IPS-20b (cell line): ENCODE measurements around the gene EMC1.
A peak's percentile ranks its signal among the peaks of the same experiment; 100 is the strongest.
"Not testable (repeated sequence)": the region's sequence is repeated elsewhere in the genome, so short reads cannot be mapped to it uniquely, and the experiment has no call there.

ENCODE experiments used
- H3K27ac ChIP-seq: one replicate; pipeline ENCODE4 v1.5.1; 2013; ENCODE audit warnings: low read length
- H3K27me3 ChIP-seq: 2 replicates; pipeline ENCODE4 v1.6.1; 2013; ENCODE audit warnings: mild to moderate bottlenecking, low read length, inconsistent platforms; ENCODE audit not compliant: insufficient read depth
- H3K36me3 ChIP-seq: 2 replicates; pipeline ENCODE4 v1.6.1; 2013; ENCODE audit warnings: low read depth, mild to moderate bottlenecking, inconsistent platforms, low read length, moderate library complexity; ENCODE audit not compliant: insufficient read depth
- H3K4me1 ChIP-seq: 2 replicates; pipeline ENCODE4 v1.6.1; 2013; ENCODE audit warnings: mild to moderate bottlenecking, control low read depth, inconsistent platforms, low read length, moderate library complexity; ENCODE audit not compliant: insufficient read depth
- H3K4me3 ChIP-seq: 2 replicates; pipeline ENCODE4 v1.5.1; 2013; ENCODE audit warnings: mild to moderate bottlenecking, low read length, inconsistent platforms
- H3K9ac ChIP-seq: 2 replicates; pipeline ENCODE4 v1.6.1; 2013; ENCODE audit warnings: low read depth, mild to moderate bottlenecking, inconsistent platforms, low read length, moderate library complexity
- H3K9me3 ChIP-seq: 2 replicates; pipeline ENCODE4 v1.6.1; 2013; ENCODE audit warnings: mild to moderate bottlenecking, low read depth, low read length, inconsistent platforms; ENCODE audit not compliant: insufficient read depth

Gene EMC1

DNA sequence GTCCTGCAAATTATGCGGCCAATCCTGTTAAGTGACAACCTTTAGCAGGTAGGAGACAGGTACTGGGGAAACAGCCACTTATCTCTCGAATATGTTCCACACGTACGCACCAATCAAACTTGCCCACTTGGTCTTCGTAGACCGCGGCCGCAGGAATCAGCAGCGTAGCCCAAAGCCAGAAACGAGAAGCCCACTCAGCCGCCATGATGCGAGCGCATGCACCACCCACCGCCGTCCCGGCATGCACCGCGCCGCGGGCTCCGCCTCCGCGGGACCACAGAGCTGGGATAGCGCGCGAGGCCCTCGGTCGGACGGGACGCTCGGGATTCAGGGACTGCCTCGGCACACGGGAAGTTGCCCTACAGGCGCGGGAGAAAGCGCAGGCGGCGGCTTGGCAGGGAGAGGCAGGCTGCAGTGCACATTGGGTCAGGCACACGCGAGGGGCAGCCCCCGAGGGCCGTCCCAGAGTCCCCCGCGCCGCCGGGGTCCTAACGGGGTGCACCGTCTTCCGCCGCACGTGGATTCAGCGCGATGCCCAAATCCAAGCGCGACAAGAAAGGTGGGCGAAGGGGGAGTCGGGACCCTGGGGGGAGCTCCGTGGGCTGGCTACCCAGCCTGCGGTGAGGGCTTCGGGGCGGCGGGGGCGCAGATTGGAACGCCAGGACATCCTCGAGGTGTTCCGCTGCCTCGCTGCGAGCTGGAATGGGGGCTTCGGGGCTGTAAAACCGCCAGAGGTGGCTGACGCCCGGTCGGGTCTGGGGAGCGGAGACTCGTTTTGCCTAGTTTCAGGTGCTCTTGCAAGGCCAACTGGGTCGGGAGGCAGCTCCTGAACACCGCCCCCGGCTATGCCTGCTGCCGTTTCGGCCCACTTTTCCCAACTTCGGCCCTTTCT lies at the start of gene EMC1, which contains the start of gene MRTO4:
EMC1 (minus strand) TSS at position 220 of the 892 bp plus-strand sequence; CDS start at position 205, 15 bp downstream.
MRTO4 (plus strand) TSS at position 501 of the 892 bp plus-strand sequence; CDS start at position 532, 31 bp downstream.
- H3K9me3 ChIP-seq: no peaks in the 10 kb centered on the region
- no peaks in the 10 kb centered on the region for H3K27me3 ChIP-seq
- peak within 1 kb of the TSS; percentile 94 for H3K4me3 ChIP-seq
- peaks cover 21% of the 10 kb centered on the region for H3K4me1 ChIP-seq
- peak within 1 kb of the TSS; percentile 78 for H3K27ac ChIP-seq
- H3K36me3 ChIP-seq: peaks cover 41% of the 10 kb centered on the region
- H3K9ac ChIP-seq: peak within 1 kb of the TSS; percentile 92

DNA sequence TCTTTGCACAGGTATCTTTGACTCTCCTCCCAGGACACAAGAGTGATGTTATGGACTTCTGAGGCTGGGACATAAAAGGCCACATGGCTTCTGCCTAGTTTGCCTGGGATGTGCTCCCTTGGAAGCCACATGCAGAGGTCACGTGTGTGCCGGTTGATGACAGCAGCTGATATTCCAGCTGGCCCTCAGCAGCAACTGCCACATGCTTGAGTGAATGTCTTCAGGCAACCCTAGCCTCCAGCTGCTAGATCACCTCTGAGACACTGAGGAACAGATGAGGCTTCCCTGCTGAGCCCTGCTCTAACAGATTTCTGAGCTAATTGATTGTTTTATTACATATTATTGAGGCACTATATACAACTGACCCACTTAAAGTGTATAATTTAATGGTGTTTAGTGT lies 48.9 kb upstream of the EMC1 start:
- no peak overlapping the region for H3K27ac ChIP-seq
- H3K4me3 ChIP-seq: no peak overlapping the region
- no peaks in the 10 kb centered on the region for H3K27me3 ChIP-seq
- peaks cover 8% of the 10 kb centered on the region for H3K9me3 ChIP-seq
- no peak overlapping the region for H3K9ac ChIP-seq
- H3K36me3 ChIP-seq: peaks cover 32% of the 10 kb centered on the region
- no peaks in the 10 kb centered on the region for H3K4me1 ChIP-seq

DNA sequence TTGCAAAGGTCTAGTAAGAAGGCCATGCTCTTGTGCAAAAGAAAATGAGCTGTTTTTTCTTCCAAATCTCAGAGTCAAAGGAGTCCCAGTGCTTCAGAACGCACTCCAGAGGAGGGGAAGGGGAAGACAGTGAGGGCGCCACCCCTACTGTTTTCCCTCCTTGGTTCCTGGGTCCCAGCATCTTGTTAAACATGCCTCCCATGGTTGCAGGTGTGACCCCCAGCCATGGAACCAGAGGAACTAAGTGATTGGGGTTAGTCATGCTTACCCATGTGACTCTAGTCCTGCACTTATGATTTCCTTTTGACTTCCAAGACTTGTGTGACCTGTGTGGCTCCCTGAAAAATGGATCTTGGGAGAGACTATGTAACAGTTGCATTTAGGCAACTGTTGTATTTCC lies 43.3 kb upstream of the EMC1 start:
- Histone ChIP-seq H3K4me3 (no peak overlapping the region), H3K4me1 (no peaks in the 10 kb centered on the region), H3K27me3 (peaks cover 8% of the 10 kb centered on the region), H3K27ac (no peak overlapping the region), H3K9me3 (peaks cover 25% of the 10 kb centered on the region), H3K36me3 (no peaks in the 10 kb centered on the region), H3K9ac (no peak overlapping the region)

DNA sequence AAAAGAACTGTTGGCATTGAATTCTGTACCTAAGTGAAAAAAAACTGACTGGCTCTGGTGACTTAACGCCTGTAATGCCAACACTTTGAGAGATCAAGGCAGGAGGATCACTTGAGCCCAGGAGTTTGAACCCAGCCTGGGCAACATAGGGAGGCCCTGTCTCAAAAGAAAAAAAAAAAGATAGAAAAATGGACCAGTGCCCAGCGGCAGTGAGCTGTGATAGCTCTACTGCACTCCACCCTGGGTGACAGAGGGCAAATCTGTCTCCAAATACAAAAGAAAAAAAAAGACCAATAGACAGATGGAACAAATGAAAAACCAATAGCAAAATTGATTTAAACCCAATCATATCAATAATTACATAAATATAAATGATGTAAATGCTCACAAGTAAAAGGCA lies 37.9 kb upstream of the EMC1 start:
- peak overlapping the region; percentile 65 for H3K4me3 ChIP-seq
- no peak overlapping the region; the same call in 1 of the 2 replicates for H3K9ac ChIP-seq

DNA sequence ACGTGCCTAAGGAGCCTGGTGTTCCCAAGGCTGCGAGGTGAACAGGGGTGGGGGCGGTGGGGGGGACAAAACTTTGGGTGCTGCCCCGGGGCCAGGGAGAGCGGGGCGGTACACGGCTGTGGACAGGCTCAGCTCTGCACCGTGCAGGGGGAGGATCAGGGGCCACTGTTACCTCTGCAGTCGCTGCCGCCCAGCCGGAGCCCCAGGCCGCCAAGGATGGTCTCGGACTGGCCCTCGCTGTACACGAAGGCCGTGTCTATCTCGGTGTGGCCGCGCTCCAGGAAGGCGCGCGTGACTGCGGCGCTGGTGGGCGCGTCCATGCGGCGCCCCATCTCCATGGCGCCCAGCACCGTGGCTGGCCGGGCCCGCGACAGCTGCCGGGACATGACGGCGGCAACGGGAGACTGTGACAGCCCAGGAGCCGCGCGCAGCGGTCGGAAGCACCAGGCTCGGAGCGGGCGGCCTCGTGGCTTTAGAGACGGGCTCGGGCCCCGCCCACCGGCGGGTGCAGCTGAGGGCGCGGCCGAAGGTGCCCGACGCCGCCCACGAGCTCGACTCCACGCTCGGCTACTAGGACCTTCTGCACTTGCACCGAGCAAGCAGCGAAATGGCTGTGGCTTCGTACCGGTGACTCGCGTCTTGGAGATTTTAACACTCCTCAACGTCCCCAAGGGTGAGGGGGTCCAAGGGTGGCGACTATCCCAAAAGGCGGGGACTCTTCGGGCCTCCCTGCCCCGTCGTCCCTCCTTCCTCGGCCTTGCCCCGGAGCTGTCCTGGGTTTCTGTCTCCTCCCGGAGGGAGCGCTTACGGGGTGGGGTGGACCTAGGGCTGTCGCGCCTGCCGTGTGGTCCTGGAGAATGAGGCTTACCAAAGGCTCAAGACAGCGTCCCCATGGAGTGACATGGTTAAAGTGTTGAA lies 37.3 kb upstream of the EMC1 start, which contains the start of gene AKR7A3:
AKR7A3 (minus strand) TSS at position 447 of the 918 bp plus-strand sequence; CDS start at position 386, 61 bp downstream.
- H3K4me1 ChIP-seq, H3K36me3 ChIP-seq, H3K9me3 ChIP-seq, H3K9ac ChIP-seq, H3K27ac ChIP-seq: not testable (repeated sequence)
- H3K27me3 ChIP-seq: peaks cover 31% of the 10 kb centered on the region
- peak within 1 kb of the TSS; percentile 65 for H3K4me3 ChIP-seq

More for the DNA sequence above, 37.9 kb upstream of the EMC1 start:
- Histone ChIP-seq H3K4me1 (no peaks in the 10 kb centered on the region; the same call in 1 of the 2 replicates), H3K27me3 (peaks cover 31% of the 10 kb centered on the region), H3K27ac (no peak overlapping the region), H3K9me3 (peaks cover 8% of the 10 kb centered on the region; the same call in 1 of the 2 replicates), H3K36me3 (no peaks in the 10 kb centered on the region)

DNA sequence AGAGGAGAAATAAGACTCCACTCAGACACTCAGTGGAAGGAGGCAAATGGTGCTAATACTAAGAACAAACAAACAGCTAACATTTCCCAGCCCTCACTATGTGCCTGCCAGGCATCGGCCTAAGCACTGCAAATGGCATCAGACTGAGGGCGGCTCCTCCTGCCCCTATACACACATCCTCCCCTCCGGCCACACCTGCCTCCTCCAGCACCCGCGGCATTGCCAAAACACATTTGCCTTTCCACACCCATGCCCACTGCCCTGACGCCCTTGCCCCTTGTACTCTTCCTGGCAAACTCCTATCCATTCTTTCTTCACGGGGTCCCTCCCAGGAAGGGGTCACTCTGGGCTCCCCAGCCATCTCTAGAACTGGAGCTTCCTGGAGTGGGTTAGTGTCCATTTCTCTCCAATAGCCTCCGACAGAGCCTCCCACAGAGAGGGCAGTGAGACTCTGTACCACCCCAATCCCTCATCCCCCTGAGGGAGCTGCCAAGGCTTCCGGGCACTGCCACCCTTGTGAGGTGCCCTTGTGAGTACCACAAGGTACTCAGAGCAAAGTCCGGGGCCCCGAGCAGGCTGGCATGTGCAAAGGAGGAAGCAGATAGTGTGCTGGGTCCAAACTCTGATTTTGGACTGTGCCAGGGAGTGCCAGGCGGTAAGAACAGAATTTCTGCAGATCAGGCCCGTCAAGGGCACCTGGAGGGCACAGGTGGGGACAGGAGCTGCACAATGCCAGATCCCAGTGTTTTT lies 36.3 kb upstream of the EMC1 start:
- peaks cover 31% of the 10 kb centered on the region for H3K27me3 ChIP-seq
- no peak overlapping the region for H3K4me3 ChIP-seq
- no peaks in the 10 kb centered on the region; the same call in 1 of the 2 replicates for H3K4me1 ChIP-seq
- H3K9ac ChIP-seq: no peak overlapping the region
- no peak overlapping the region for H3K27ac ChIP-seq
- peaks cover 2% of the 10 kb centered on the region; the same call in 1 of the 2 replicates for H3K9me3 ChIP-seq
- H3K36me3 ChIP-seq: no peaks in the 10 kb centered on the region

DNA sequence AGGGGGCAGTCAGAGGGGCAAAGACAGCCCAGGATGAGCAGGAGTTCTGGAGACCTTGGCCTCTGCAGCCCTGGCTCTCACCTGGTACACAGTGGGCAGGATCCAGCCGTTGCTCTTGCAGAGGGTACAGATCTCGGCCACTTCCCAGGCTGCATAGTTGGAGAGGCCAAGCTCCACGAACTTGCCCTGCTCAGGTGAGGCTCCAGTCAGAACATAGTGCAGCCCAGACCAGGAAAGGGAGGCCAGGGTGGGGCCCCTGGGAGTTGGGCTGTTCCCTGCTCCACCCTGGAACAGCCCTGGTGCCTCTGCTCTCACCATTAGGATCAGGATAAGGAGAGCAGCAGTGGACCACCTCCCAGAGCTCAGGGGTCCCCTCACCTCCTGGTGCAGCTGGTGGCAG lies 34.5 kb upstream of the EMC1 start:
- H3K27ac ChIP-seq, H3K4me3 ChIP-seq, H3K4me1 ChIP-seq, H3K36me3 ChIP-seq, H3K9me3 ChIP-seq, H3K9ac ChIP-seq: not testable (repeated sequence)
- H3K27me3 ChIP-seq: peaks cover 31% of the 10 kb centered on the region

DNA sequence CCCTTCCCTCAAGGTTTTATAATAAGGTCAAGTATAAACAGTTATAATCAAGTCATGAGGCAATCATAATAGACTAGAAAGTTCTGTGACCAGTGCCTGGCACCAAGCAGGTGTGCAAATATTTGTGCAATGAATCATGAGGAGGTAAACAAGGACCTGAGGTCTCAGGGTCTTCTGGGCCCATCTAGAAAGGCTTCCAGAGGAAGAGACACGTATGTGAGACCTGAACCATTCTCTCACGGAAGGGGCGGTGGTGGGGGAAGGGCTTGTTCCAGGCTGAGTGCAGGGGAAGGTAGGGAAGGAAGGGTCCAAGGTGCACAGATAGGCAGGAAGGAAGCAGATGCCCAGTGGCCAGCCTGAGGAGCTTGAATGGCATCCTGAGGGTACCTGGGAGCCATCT lies 34.0 kb upstream of the EMC1 start:
- not testable (repeated sequence) for H3K27ac ChIP-seq, H3K9ac ChIP-seq, H3K4me1 ChIP-seq, H3K36me3 ChIP-seq, H3K4me3 ChIP-seq, H3K9me3 ChIP-seq
- peaks cover 30% of the 10 kb centered on the region for H3K27me3 ChIP-seq

DNA sequence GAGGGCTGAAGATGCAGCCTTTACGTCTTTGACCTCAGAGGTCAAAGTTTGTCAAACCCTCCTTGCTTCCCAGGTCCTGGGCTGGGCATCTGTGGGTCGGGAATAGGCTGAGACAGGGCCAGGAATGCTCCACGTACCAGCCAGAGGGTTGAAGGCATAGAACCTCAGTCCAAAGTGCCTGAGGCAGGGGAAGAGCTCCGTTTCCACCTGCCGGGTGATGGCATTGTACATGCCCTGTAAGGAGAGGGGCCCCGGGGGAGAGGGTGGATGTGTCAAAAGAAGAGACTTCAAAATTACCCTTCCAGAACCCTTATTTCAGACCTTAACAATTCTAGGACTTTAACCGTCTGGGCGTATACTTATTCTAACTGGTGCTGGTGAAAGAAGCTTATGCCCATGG lies 33.6 kb upstream of the EMC1 start:
- Histone ChIP-seq H3K27me3 (peaks cover 25% of the 10 kb centered on the region), H3K9ac (no peak overlapping the region), H3K27ac (no peak overlapping the region), H3K4me3 (no peak overlapping the region), H3K9me3 (no peaks in the 10 kb centered on the region), H3K4me1 (no peaks in the 10 kb centered on the region; the same call in 1 of the 2 replicates), H3K36me3 (no peaks in the 10 kb centered on the region)

DNA sequence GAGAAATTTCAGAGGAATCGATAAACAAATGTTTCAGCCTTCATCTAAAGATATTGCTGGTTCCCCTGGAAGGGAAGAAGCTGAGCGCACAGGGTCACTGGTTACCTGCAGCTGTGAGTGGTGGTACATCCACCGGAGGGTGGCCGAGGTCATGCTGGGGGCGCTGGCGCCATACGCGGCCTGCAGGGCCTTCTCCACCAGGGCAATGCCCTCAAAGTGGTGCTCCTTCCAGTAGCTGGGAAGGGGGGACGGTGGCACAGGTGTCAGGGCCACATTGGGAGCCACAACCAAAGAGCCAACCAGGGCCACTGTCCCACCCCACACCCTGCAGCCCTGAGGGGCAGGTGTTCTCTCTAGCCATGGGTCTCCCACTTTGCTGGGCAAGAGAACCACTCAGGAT lies 32.6 kb upstream of the EMC1 start:
- no peaks in the 10 kb centered on the region; the same call in 1 of the 2 replicates for H3K4me1 ChIP-seq
- H3K9me3 ChIP-seq: no peaks in the 10 kb centered on the region
- peaks cover 15% of the 10 kb centered on the region for H3K27me3 ChIP-seq
- H3K27ac ChIP-seq: no peak overlapping the region
- no peak overlapping the region for H3K9ac ChIP-seq
- no peaks in the 10 kb centered on the region for H3K36me3 ChIP-seq
- H3K4me3 ChIP-seq: no peak overlapping the region

DNA sequence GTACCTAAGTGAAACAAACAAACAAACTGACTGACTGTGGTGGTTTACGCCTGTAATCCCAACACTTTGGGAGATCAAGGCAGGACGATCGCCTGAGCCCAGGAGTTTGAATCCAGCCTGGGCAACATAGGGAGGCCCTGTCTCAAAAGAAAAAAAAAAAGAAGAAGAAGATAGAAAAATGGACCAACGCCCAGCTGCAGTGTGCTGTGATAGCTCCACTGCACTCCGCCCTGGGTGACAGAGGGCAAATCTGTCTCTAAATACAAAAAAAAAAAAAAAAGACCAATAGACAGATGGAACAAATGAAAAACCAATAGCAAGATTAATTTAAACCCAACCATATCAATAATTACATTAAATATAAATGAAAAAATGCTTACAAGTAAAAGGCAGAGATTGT lies 23.3 kb upstream of the EMC1 start:
- Histone ChIP-seq H3K4me3 (no peak overlapping the region), H3K9ac (no peak overlapping the region), H3K9me3 (no peaks in the 10 kb centered on the region), H3K27me3 (peaks cover 18% of the 10 kb centered on the region; the same call in 1 of the 2 replicates), H3K4me1 (no peaks in the 10 kb centered on the region), H3K36me3 (no peaks in the 10 kb centered on the region), H3K27ac (no peak overlapping the region)
